Measurements from ENCODE around the gene BICD1. TPM values are rescaled to one million over a fixed set of nuclear protein-coding genes. Genes with fewer than 3 reads are reported as not detected.
A peak's percentile ranks its signal among the peaks of the same experiment; 100 is the strongest.

The BICD1 gene
- total and polyA plus RNA-seq, 4 donors = 0.46 to 3.4 (median 1.1) TPM

GRCh38 chr12:32266756-32267155 lies 160.1 kb downstream of the BICD1 start:
- no peaks in the 10 kb centered on the region for H3K36me3 ChIP-seq (ENCODE audit: control insufficient read depth in 4 of 4, insufficient read depth in 3 of 4, low read depth in 1 of 4, low read length in 3 of 4)
- TF ChIP-seq NR2F2 (IDR thresholded peaks at IDR 0.05) (no peak), MAX (IDR thresholded peaks at IDR 0.05) (no peak), YY1 (IDR thresholded peaks at IDR 0.05) (no peak), FOXA1 (IDR thresholded peaks at IDR 0.05) (no peak), ZBTB33 (IDR thresholded peaks at IDR 0.05) (no peak)
- no peak overlapping the region for H3K4me3 ChIP-seq (ENCODE audit: low read depth in 1 of 3, low read length in 3 of 3)
- H3K27me3 ChIP-seq (ENCODE audit: control insufficient read depth in 4 of 4, insufficient read depth in 4 of 4, low read length in 3 of 4) = no peaks in the 10 kb centered on the region
- 86% methylated on average over 5 of the region's 5 CpGs for WGBS
- H3K9me3 ChIP-seq (ENCODE audit: control insufficient read depth in 4 of 4, low read length in 3 of 4) = no peaks in the 10 kb centered on the region
- no peak overlapping the region for H3K27ac ChIP-seq (ENCODE audit: low read depth in 1 of 2, low read length in 2 of 2)
- H3K4me1 ChIP-seq (ENCODE audit: control insufficient read depth in 4 of 4, insufficient read depth in 4 of 4, low read length in 3 of 4) = peaks cover 0 to 2% (median 0%) of the 10 kb centered on the region in 4 donors
- H3K9ac ChIP-seq (ENCODE audit: low read depth in 1 of 2, low read length in 2 of 2) = no peak overlapping the region
- no peak for DNase-seq (ENCODE audit: low spot score)

GRCh38 chr12:32270818-32271710 lies 164.4 kb downstream of the BICD1 start:
- Histone ChIP-seq H3K36me3 (ENCODE audit: control insufficient read depth in 4 of 4, insufficient read depth in 3 of 4, low read depth in 1 of 4, low read length in 3 of 4) (no peaks in the 10 kb centered on the region), H3K27ac (ENCODE audit: low read depth in 1 of 2, low read length in 2 of 2) (no peak overlapping the region), H3K4me3 (ENCODE audit: low read depth in 1 of 3, low read length in 3 of 3) (no peak overlapping the region), H3K4me1 (ENCODE audit: control insufficient read depth in 4 of 4, insufficient read depth in 4 of 4, low read length in 3 of 4) (peaks cover 0 to 2% (median 0%) of the 10 kb centered on the region in 4 donors), H3K9me3 (ENCODE audit: control insufficient read depth in 4 of 4, low read length in 3 of 4) (no peaks in the 10 kb centered on the region), H3K27me3 (ENCODE audit: control insufficient read depth in 4 of 4, insufficient read depth in 4 of 4, low read length in 3 of 4) (no peaks in the 10 kb centered on the region), H3K9ac (ENCODE audit: low read depth in 1 of 2, low read length in 2 of 2) (no peak overlapping the region)
- 85% methylated on average over 10 of the region's 10 CpGs for WGBS
- peak; percentile 65 for TF ChIP-seq NR2F2 (IDR thresholded peaks at IDR 0.05)
- TF ChIP-seq FOXA1 (IDR thresholded peaks at IDR 0.05) = no peak
- TF ChIP-seq ZBTB33 (IDR thresholded peaks at IDR 0.05) = no peak
- TF ChIP-seq ATF3 (IDR thresholded peaks at IDR 0.05) = no peak
- TF ChIP-seq TAF1 (conservative IDR thresholded peaks at IDR 0.05) = no peak
- TF ChIP-seq REST (IDR thresholded peaks at IDR 0.05) = no peak
- DNase-seq (ENCODE audit: low spot score) = no peak
